GM19372 (cell line): ENCODE results near the gene PCYT2.

Experiments used
- ATAC-seq: cut with Tn5 transposase; IDR thresholded peaks from one replicate; pipeline ENCODE4 v1.9.1; 2021; ENCODE audit warnings: mild to moderate bottlenecking, low read depth, moderate library complexity; ENCODE audit not compliant: unreplicated experiment

The PCYT2 gene

GRCh38 chr17:81902023-81902652 lies 9.1 kb downstream of the PCYT2 start, which contains the start of gene NPB:
Gene NPB, plus strand, starts transcription at chr17:81902238. Its CDS starts 40 bp downstream, at chr17:81902278.
- ATAC-seq = no peak

GRCh38 chr17:81901167-81902022 lies 9.8 kb downstream of the PCYT2 start:
- no peak for ATAC-seq

DNA sequence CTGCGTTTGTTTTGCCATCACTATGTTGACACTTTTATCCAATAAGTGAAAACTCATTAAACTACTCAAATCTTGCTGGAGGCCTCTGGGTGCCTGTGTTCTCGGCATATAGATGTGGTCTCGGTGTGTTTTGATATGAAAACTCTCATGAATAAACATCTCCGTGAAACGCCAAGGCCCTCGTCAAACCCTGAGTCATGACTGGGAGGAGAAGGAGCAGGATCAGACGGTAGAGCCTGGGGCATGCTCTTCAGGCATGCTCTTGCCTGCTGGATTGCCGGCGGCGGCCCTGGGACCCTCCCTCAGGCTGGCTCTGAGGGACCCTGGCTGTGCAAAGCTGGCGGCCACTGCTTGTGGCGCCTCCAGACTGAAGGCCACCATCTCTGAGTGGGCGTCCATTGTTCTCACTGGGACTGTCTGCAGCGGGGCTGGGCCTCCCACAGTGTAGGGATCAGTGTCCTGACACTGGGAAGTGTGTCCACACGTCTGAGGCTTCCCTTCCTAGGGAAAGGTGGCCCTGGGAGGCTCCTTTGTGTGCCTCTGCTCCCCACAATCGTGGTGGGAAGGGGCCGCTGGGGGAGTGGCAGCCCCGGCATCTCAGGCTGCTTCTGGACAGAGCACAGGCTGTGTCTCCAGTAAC lies 10.9 kb downstream of the PCYT2 start:
- ATAC-seq = no peak

- no peak for ATAC-seq
Measured at GRCh38 chr17:81899514-81900166, 11.6 kb downstream of the PCYT2 start.

DNA sequence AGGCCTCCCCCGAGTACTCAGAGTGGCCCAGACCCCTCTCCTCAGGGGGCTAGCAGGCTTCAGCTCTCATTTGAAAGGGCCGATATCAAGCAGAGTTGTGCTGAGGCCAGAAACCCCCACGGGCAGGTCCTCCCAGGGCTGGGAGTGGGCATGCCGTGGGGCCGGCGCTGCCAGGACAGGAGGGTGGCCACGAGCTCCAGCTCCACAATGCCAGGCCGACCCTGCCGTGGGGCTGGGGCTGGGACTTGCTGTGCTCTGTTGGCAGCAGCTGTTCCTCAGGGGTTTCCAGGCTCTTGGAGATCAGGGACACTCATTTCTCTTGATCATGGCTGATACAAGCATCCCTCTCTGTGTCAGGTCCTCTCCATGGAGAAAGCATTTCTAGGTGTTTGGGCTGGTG lies 12.3 kb downstream of the PCYT2 start:
- ATAC-seq = no peak

DNA sequence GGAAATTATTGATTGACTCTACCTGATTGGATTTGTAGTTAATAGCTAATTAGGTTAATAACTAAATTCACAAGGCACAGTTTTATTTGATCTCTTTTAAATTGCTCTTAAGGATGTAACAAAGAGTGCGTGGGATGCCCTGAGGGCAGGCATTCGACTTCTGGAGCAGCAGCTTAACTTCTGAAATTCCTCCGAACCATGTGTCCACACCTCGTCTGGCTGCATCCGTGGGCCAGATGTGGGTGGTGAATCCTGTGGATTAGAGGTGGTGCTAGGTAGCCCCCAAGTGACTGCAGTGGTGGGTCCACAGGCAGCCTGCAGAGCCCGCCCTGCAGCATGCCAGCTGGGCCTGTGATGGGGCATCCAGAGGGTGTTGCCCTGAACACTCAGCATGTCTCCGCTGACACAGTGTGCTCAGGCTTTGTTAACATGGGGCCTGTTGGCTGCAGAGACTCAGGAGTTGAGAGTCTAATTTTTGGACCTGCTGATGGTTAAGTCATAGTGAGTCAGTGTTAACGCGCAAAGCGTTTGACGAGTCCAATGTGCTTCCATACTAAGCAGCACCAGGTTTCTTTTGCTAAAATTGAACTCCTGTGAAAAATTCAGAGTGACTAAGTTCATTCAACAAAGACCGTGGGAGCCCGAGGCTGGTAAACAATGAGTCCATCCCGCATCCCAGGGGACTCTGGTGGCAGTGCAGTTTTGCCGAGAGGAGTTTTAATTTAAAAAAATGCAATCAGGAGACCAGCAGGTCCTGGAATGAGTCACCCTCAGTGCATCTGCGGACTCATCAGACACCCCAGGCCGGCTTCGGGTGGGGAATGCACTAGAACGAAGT lies 13.0 kb downstream of the PCYT2 start:
- no peak for ATAC-seq

DNA sequence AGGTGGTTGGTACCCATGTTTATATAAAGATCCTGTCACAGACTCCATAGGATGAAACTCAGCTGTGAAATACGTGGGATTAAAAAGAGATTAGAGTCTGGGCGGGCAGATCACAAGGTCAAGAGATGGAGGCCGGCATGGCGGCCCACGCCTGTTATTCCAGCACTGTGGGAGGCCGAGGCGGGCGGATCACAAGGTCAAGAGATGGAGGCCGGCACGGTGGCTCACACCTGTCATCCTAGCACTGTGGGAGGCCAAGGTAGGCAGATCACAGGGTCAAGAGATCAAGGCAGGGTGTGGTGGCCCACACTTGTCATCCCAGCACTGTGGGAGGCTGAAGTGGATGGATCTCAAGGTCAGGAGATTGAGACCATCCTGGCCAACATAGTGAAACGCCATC lies 15.8 kb downstream of the PCYT2 start:
- no peak for ATAC-seq

DNA sequence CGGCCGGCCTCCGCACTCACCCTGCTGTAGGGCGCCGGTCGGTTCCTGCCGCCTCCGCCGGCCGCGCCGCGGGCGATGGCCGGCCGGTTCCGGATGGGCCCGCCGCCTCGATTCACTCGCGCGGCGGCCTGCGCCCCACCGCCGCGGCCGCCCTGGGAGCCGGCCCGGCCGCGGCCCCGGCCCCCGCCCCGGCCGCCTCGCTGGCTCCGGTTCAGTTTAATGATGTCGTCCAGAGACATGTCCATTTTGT lies 20.0 kb downstream of the PCYT2 start:
- ATAC-seq = peak; percentile 22

DNA sequence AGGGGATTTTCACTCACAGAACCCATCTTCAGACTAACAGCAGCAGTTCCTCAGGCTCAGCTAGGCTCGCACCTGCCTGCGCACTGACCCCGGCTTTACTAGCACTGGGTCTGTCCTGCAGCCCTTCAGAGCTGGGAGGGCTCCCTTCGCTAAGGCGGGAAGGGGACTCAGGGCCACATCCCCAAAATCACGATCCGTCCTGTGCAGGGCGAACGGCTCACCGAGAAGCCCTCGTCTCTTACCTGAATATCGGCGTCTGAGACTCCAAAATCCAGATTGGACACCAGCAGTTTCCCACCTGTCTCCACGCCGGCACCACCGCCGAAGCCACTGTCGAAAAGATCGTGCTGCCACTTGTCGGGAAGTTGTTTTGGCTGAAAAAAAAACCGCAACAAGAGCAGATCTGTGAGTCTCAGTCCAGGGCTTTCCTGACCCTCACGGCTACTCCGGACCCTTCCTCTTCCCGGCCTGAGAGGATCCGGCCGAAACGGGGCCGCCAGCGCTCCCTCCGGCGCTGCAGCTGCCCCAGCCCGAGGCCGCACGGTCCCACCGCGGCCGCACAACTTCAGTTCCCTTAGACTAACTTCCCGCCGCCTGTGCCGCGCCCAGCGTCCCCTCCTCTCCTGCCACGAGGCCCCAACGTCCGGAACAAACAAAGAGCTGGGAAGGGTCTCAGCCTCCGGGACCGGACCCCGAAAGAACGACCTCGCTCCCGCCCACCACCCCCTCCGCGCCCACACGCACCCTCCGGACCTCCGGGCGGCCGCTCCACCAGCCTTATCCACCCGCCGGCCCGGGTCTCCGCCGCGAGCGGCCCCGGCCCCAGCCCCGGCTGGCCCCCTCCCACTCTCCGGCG lies 20.5 kb downstream of the PCYT2 start:
- no peak for ATAC-seq

DNA sequence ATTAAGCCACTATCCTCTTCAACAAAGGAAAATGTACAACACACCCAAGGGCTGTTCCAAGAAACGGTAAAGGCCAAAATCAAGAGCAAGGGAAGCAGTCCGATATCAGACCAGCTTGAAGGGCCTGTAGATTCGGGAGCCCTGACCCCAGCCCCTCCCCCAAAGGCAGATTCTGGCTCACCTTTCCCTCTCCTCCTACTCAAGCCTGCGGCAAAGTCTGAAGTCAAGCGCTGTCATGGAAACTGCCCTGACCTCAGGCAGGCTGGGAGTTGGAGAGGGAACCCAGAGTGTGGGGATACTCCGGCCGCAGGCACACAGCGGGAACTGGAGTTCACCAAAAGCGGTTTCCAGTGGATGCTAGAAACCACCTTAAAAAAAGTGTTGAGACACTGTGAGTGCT lies 21.6 kb downstream of the PCYT2 start:
- no peak for ATAC-seq

DNA sequence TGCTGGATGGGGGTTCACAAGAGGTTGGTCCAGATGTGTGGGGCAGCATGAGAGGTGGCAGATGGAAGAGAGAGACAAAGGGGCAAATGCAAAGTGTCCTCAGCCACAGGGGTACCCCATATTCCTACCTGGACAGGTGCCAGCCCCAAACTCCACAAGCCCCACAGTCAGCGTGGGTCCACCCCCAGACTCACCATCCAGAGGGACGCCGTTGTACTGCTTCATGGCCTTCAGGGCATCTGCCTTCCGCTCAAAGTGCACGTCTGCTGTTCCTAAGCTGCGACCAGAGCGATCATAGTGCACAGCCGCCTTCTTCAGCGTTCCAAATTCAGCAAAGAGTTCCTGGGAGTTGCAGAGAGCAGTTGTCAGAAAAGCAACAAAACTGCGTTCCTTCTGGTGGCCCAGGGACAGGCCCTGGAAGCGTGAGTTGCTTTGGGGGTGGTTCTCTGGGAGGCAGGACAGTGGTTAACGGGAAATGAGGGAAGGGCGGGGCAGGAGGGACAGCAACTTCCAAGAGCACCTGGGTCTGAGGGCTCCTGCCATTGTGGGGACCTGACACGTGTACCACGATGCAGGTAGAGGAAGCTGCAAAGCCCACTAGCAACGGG lies 22.1 kb downstream of the PCYT2 start:
- ATAC-seq = no peak

GRCh38 chr17:81888105-81888987 lies 22.9 kb downstream of the PCYT2 start:
- ATAC-seq = no peak

GRCh38 chr17:81885869-81886548 lies 25.2 kb downstream of the PCYT2 start:
- no peak for ATAC-seq

- ATAC-seq = no peak
Measured at GRCh38 chr17:81885454-81885853, 25.7 kb downstream of the PCYT2 start.

DNA sequence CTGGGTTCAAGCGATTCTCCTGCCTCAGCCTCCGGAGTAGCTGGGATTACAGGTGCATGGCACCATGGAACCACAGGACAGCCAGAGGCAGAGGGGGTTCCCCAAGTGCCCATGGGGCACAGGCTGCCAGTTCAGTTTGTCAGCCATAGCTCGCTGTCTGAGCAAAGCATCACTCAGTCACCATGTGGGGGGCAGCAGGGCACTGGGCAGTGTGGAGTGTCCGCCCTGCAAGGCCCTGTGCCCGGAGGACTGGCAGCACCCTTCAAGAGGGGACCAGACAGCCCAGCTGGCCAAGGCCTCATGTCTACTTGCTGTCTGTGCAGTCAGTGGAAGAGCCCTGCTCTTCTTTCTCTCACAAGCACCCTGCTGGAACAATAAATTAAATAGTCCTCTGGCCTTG lies 26.2 kb downstream of the PCYT2 start:
- no peak for ATAC-seq

DNA sequence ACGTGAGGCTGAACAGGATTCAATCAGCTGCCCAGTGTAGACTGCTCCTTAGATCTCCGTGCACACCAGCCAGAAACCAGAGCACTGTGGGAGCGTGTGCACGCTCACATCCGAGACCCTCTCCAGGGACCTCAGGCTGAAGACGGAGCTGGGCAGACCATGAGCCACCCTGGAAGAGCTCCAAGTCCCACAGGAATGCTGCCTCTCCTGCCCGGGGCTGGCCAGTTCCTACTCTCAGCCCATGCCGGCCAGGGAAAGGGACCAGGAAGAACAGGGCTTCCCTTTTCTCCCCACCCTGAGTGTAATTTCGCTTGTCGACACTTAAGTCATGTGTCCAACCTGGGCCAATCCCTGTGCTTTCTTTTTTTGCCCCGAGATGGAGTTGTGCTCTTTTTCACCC lies 26.7 kb downstream of the PCYT2 start:
- no peak for ATAC-seq

GRCh38 chr17:81879121-81879520 lies 32.1 kb downstream of the PCYT2 start:
- no peak for ATAC-seq

DNA sequence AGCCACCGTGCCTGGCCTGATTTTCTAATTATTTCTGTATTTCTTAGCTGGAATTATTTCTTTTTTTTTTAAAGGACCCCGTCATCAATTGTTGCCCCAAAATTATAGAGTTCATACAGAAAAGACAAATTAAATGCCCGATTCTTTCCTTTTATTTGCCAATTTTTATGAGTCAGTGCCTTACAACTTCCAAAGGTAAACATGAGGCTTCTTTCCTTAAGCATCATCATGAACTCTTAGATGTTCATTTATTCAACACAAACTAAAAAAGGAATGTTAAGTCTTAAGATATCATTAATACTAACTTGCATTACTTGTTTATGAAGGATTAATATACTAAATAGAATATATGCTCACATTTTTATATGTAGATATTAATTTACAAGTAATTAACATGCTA lies 32.9 kb downstream of the PCYT2 start:
- no peak for ATAC-seq
